ENCODE measurements around the gene DDIT4. TPM values are rescaled to one million over a fixed set of nuclear protein-coding genes. Genes with fewer than 3 reads are reported as not detected.

Gene DDIT4
- total and polyA plus RNA-seq, 2 of the 8 experiments (the other 6 are each of a cell fraction or from before 2014, with no cell fraction given), result 47.4 to 108 TPM

- H2AK5ac ChIP-seq (ENCODE audit: low read depth, low read length), result 0 out of 2 replicates have a peak overlapping the region, but pooled peaks have one; percentile 77
- H3K36me3 ChIP-seq (ENCODE audit: control insufficient read depth in 2 of 4, insufficient read depth in 4 of 4, low read length in 3 of 4), result no peaks in the 10 kb centered on the region
- no peak overlapping the region for H3K18ac ChIP-seq (ENCODE audit: extremely low read depth, low read length)
- no peaks in the 10 kb centered on the region for H3K79me1 ChIP-seq (ENCODE audit: low read depth, low read length)
- 96% methylated on average over 7 of the region's 7 CpGs; no CpG with 5 or more reads in 1 of the 2 experiments for WGBS, 2 experiments (ENCODE audit: extremely low coverage in 1 of 2, insufficient coverage in 1 of 2, insufficient read length in 1 of 2, insufficient replicate concordance in 2 of 2, low coverage in 1 of 2, low lambda C conversion rate in 2 of 2, missing lambda C conversion rate in 1 of 2)
- DNase-seq (ENCODE audit: low read depth in 1 of 2, low spot score in 2 of 2), result no peak
- no peak overlapping the region for H4K8ac ChIP-seq (ENCODE audit: extremely low read depth, insufficient read depth, low read length)
- H3K14ac ChIP-seq (ENCODE audit: insufficient read length), result no peak overlapping the region
- no peaks in the 10 kb centered on the region for H4K20me1 ChIP-seq (replicated peaks in 1 of 2; ENCODE audit: control insufficient read depth in 1 of 2, insufficient read depth in 2 of 2, low read length in 2 of 2)
- no peak overlapping the region for H3K56ac ChIP-seq (replicated peaks; ENCODE audit: insufficient read length, low read depth, low read length)
- no peaks in the 10 kb centered on the region for H3K23me2 ChIP-seq (ENCODE audit: low read depth, low read length)
- no peak overlapping the region for H3K4me3 ChIP-seq (ENCODE audit: extremely low read depth in 1 of 4, insufficient read depth in 2 of 4, low read depth in 3 of 4, low read length in 4 of 4)
- H2AFZ ChIP-seq (ENCODE audit: low read length), result no peak overlapping the region
- peaks cover 0 to 3% (median 0%) of the 10 kb centered on the region in 4 experiments; a peak in 1 of 7 replicates for H3K27me3 ChIP-seq (replicated peaks in 1 of 4; ENCODE audit: control insufficient read depth in 3 of 4, extremely low read depth in 1 of 4, insufficient read depth in 3 of 4, low read length in 3 of 4)
- no peak for FAIRE-seq
- H3K9me3 ChIP-seq (ENCODE audit: insufficient read depth in 2 of 2, low read depth in 1 of 2, low read length in 1 of 2), result no peaks in the 10 kb centered on the region
- H2BK120ac ChIP-seq (replicated peaks; ENCODE audit: low read depth, low read length), result no peak overlapping the region
- no peak for TF ChIP-seq EP300 (IDR thresholded peaks at IDR 0.05; ENCODE audit: borderline replicate concordance in 1 of 2, low read depth in 2 of 2, low read length in 2 of 2)
- TF ChIP-seq SP1 (IDR thresholded peaks at IDR 0.05; ENCODE audit: low read depth, low read length), result no peak
- peak overlapping the region; percentile 83 for H2BK20ac ChIP-seq (ENCODE audit: low read length)
- peak overlapping the region; percentile 94 for H2BK12ac ChIP-seq (ENCODE audit: low read depth, low read length)
- no peak overlapping the region for H3K9ac ChIP-seq (replicated peaks in 1 of 4; ENCODE audit: extremely low read depth in 1 of 4, low read depth in 3 of 4, low read length in 3 of 4)
- no peak overlapping the region for H3K4ac ChIP-seq (replicated peaks; ENCODE audit: insufficient read length, low read depth, low read length)
- H3K79me2 ChIP-seq (ENCODE audit: control insufficient read depth in 1 of 2, insufficient read depth in 2 of 2, low read length in 2 of 2), result no peaks in the 10 kb centered on the region
- H2BK15ac ChIP-seq (ENCODE audit: low read length), result peak overlapping the region; percentile 77; the same call in 1 of the 2 replicates
- POLR2A ChIA-PET (ENCODE audit: partially characterized antibody), result interaction anchor here (0.6 to 39.2 kb wide), 8 partner anchors 9 to 37 kb away, joined by 3 to 895 read pairs (median 4); partner anchors contain the start of gene DDIT4
- peak overlapping the region; percentile 35 for H4K91ac ChIP-seq (replicated peaks; ENCODE audit: insufficient read length, low read length)
- H3K23ac ChIP-seq (ENCODE audit: insufficient read length), result no peak overlapping the region
- H4K5ac ChIP-seq (ENCODE audit: insufficient read length, low read depth, low read length), result no peak overlapping the region
- CTCF ChIA-PET (ENCODE audit: partially characterized antibody), result interaction anchor here (0.9 to 2.6 kb wide), 6 partner anchors 11 to 91 kb away, joined by 3 to 7 read pairs (median 4); no protein-coding TSS in a partner anchor
- H3K27ac ChIP-seq (ENCODE audit: low read depth, low read length), result no peak overlapping the region
- peak overlapping the region; percentile 75; the same call in 1 of the 2 replicates for H2BK5ac ChIP-seq (ENCODE audit: low read depth, low read length)
- H3K4me2 ChIP-seq (ENCODE audit: insufficient read depth in 1 of 2, low read depth in 2 of 2, low read length in 2 of 2), result no peak overlapping the region
- H3K4me1 ChIP-seq (replicated peaks in 1 of 4; ENCODE audit: control insufficient read depth in 3 of 4, insufficient read depth in 4 of 4, low read length in 3 of 4), result peaks cover 4 to 28% (median 17%) of the 10 kb centered on the region in 4 experiments
Observed at GRCh38 chr10:72314263-72314662, 40.5 kb downstream of the DDIT4 start.

Measured in H1 (cell line).